A549 (cell line): ENCODE measurements around the gene TBX18. TPM values are rescaled to one million over a fixed set of nuclear protein-coding genes. Genes with fewer than 3 reads are reported as not detected.

Source experiments
- ATAC-seq, 2 experiments: fragments of 200-7000 bp in 1 of 2; fragments of >200 bp in 1 of 2; cut with Nextera tagmentation in 1 of 2; cut with Tn5 transposase in 1 of 2; 3 replicates each; pipeline versions ENCODE4 v1.8.0 to v1.9.1; 2018 to 2020; ENCODE audit warnings: mild to moderate bottlenecking in 1 of 2, moderate library complexity in 1 of 2
- CTCF ChIA-PET: fragments of 300-600 bp; sonication (Branson Sonifier 250); formaldehyde crosslinking; extraction: SDS; loops from one replicate; lab custom pipeline; 2021; ENCODE audit warnings: antibody characterized with exemption, inconsistent platforms; lab: Yijun Ruan, JAX
- POLR2A ChIA-PET: fragments of 350-600 bp; formaldehyde crosslinking; extraction: SDS; loops from one replicate; lab custom pipeline; 2021; ENCODE audit warnings: antibody characterized with exemption, inconsistent platforms; lab: Yijun Ruan, JAX
- DNase-seq, 2 experiments: peaks; one replicate each; pipeline versions ENCODE4 v3.0.0 to v3.0.0-alpha.2; 2011 to 2016; ENCODE audit warnings: low read depth in 1 of 2, low spot score in 1 of 2
- FAIRE-seq: peaks from 2 replicates; lab custom pipeline; 2011; peaks lifted over from hg19 to GRCh38; lab: Jason Lieb, UNC
- H3K27ac ChIP-seq, 2 experiments: fragments of >200 bp; sonication (Bioruptor Twin); formaldehyde crosslinking; 3 replicates each; pipeline ENCODE4 v1.5.1; 2016 to 2017
- H3K4me1 ChIP-seq: fragments of >200 bp; sonication (Bioruptor Twin); formaldehyde crosslinking; 3 replicates; pipeline ENCODE4 v1.6.1; 2016
- H3K4me2 ChIP-seq: fragments of >200 bp; sonication (Bioruptor Twin); formaldehyde crosslinking; 3 replicates; pipeline ENCODE4 v1.6.1; 2016
- H3K4me3 ChIP-seq: fragments of >200 bp; sonication (Bioruptor Twin); formaldehyde crosslinking; 3 replicates; pipeline ENCODE4 v1.5.1; 2016
- H3K9me3 ChIP-seq: fragments of >200 bp; sonication (Bioruptor Twin); formaldehyde crosslinking; 3 replicates; pipeline ENCODE4 v1.6.1; 2016
- BHLHE40 ChIP-seq: IDR thresholded peaks from 2 replicates; pipeline ENCODE4 v1.6.1; 2012; ENCODE audit warnings: low read depth, low read length, inconsistent platforms
- CHD2 ChIP-seq: fragments of 150-350 bp; IDR thresholded peaks from 2 replicates; pipeline ENCODE4 v1.6.1; 2014; ENCODE audit warnings: low read length; ENCODE audit not compliant: partially characterized antibody
- CTCF ChIP-seq: fragments of >200 bp; sonication (Bioruptor Twin); formaldehyde crosslinking; IDR thresholded peaks from 3 replicates; pipeline ENCODE4 v1.5.1; 2016
- EHF ChIP-seq: fragments of 250-450 bp; sonication (Bioruptor Pico); IDR thresholded peaks from 2 replicates; pipeline ENCODE4 v1.5.0; 2020; ENCODE audit warnings: mild to moderate bottlenecking
- EHMT2 ChIP-seq: fragments of 200-600 bp; sonication (generic); IDR thresholded peaks from 2 replicates; pipeline ENCODE4 v1.6.1; 2016; ENCODE audit warnings: antibody characterized with exemption, low read depth, mild to moderate bottlenecking, moderate library complexity
- ELK1 ChIP-seq: fragments of 150-350 bp; IDR thresholded peaks from 2 replicates; pipeline ENCODE4 v1.6.1; 2014; ENCODE audit warnings: low read depth, mild to moderate bottlenecking, low read length
- GATA3 ChIP-seq: IDR thresholded peaks from 2 replicates; pipeline ENCODE4 v1.6.1; 2012; ENCODE audit warnings: borderline replicate concordance
- HDAC2 ChIP-seq: fragments of 200-600 bp; sonication (generic); IDR thresholded peaks from 2 replicates; pipeline ENCODE4 v1.6.1; 2016
- HEYL ChIP-seq: fragments of 250-450 bp; sonication (Bioruptor Pico); IDR thresholded peaks from 2 replicates; pipeline ENCODE4 v1.8.0; 2021; ENCODE audit warnings: mild to moderate bottlenecking, moderate library complexity
- HOXB5 ChIP-seq: fragments of 250-450 bp; sonication (Bioruptor Pico); IDR thresholded peaks from 2 replicates; pipeline ENCODE4 v1.5.0; 2020; ENCODE audit warnings: mild to moderate bottlenecking, moderate library complexity
- KDM5A ChIP-seq: fragments of 200-600 bp; sonication (generic); IDR thresholded peaks from 2 replicates; pipeline ENCODE4 v1.6.1; 2016; ENCODE audit warnings: antibody characterized with exemption, mild to moderate bottlenecking
- MAFK ChIP-seq: fragments of 450-650 bp; IDR thresholded peaks from 2 replicates; pipeline ENCODE4 v1.6.1; 2014; ENCODE audit not compliant: partially characterized antibody
- MAX ChIP-seq: IDR thresholded peaks from 2 replicates; pipeline ENCODE4 v1.6.1; 2012
- MAZ ChIP-seq: fragments of 150-350 bp; IDR thresholded peaks from 2 replicates; pipeline ENCODE4 v1.6.1; 2014; ENCODE audit warnings: antibody characterized with exemption, low read depth, low read length, borderline replicate concordance
- NFE2L2 ChIP-seq: fragments of 150-350 bp; conservative IDR thresholded peaks from 2 replicates; pipeline ENCODE4 v1.6.1; 2014; ENCODE audit warnings: low read length
- PHF8 ChIP-seq: fragments of 200-600 bp; sonication (generic); IDR thresholded peaks from 2 replicates; pipeline ENCODE4 v1.6.1; 2016; ENCODE audit warnings: low read depth, mild to moderate bottlenecking, antibody characterized with exemption, moderate library complexity, borderline replicate concordance
- POLR2AphosphoS2 ChIP-seq: conservative IDR thresholded peaks from 2 replicates; pipeline ENCODE4 v1.6.1; 2012; ENCODE audit warnings: low read length, improper control_type of control experiment, inconsistent platforms
- RAD21 ChIP-seq, 2 experiments: fragments of >200 bp in 1 of 2; sonication (Bioruptor Twin) in 1 of 2; formaldehyde crosslinking in 1 of 2; IDR thresholded peaks in 1 of 2; conservative IDR thresholded peaks in 1 of 2; 2 replicates in 1 of 2; 3 replicates in 1 of 2; pipeline ENCODE4 v1.6.1; 2012 to 2018; ENCODE audit warnings: inconsistent platforms in 1 of 2
- RARB ChIP-seq: fragments of 250-450 bp; sonication (Bioruptor Pico); IDR thresholded peaks from 2 replicates; pipeline ENCODE4 v1.8.0; 2021; ENCODE audit warnings: mild to moderate bottlenecking, moderate library complexity
- RCOR1 ChIP-seq: fragments of 150-350 bp; IDR thresholded peaks from 2 replicates; pipeline ENCODE4 v1.6.1; 2014; ENCODE audit warnings: antibody characterized with exemption, low read length, low read depth
- RNF2 ChIP-seq: fragments of 200-600 bp; sonication (generic); IDR thresholded peaks from 2 replicates; pipeline ENCODE4 v1.6.1; 2016; ENCODE audit warnings: low read depth, mild to moderate bottlenecking, antibody characterized with exemption, moderate library complexity, borderline replicate concordance
- SMC3 ChIP-seq: fragments of >200 bp; sonication (Bioruptor Twin); formaldehyde crosslinking; IDR thresholded peaks from 3 replicates; pipeline ENCODE4 v1.6.1; 2018; ENCODE audit warnings: inconsistent platforms
- ZSCAN20 ChIP-seq: fragments of 250-450 bp; sonication (Bioruptor Pico); IDR thresholded peaks from 2 replicates; pipeline ENCODE4 v1.8.0; 2022; ENCODE audit warnings: mild to moderate bottlenecking, moderate library complexity
- WGBS: methylation state at CpG from one replicate; pipeline ENCODE4 v1.1.6; 2017; ENCODE audit errors: missing lambda C conversion rate; 5-methylcytosine and 5-hydroxymethylcytosine counted together
- polyA plus RNA-seq, 4 experiments: library from polyadenylated mRNA; depleted of rRNA in 3 of 4; stranded (reverse); fragments of >200 nt; fragmentation: RNase III in 1 of 4; extraction: RNeasy Plus Mini Kit Qiagen cat#74134 plus additional on column Dnase treatment in 1 of 4; gene quantifications; 2 replicates in 3 of 4; 3 replicates in 1 of 4; pipeline ENCODE4 v1.2.3, GENCODE V29; 2011 to 2017

TBX18 gene
- polyA plus RNA-seq, 2 of the 4 experiments (the other 2 are of a cell fraction), result 20.8 to 67.4 TPM

- no peak for TF ChIP-seq ZSCAN20
- TF ChIP-seq CTCF, result no peak
Observed at GRCh38 chr6:84687431-84687830, 77.0 kb downstream of the TBX18 start (continued).

GRCh38 chr6:84685983-84686584, 78.3 kb downstream of the TBX18 start:
- ChIA-PET POLR2A (no interaction called here), CTCF (no interaction called here)
- peak; percentile 31; the same call in 1 of the 3 replicates for TF ChIP-seq CTCF
- no peak for TF ChIP-seq POLR2AphosphoS2
- TF ChIP-seq SMC3, result 0 out of 3 replicates have a peak, but pooled peaks have one; percentile 13
- TF ChIP-seq RAD21 (conservative IDR thresholded peaks at IDR 0.05 in 1 of 2, IDR thresholded peaks at IDR 0.05 in 1 of 2), result peak; percentile 28 to 58; a peak in 2 of 5 replicates
- H3K9me3 ChIP-seq, result no peaks in the 10 kb centered on the region
- no peak overlapping the region for H3K27ac ChIP-seq
- FAIRE-seq (no peak), DNase-seq (peak; percentile 2 to 42), ATAC-seq (0 out of 6 replicates have a peak, but pooled peaks of 1 of the 2 experiments have one; percentile 33)
- H3K4me2 ChIP-seq, result no peak overlapping the region
- H3K4me1 ChIP-seq, result no peaks in the 10 kb centered on the region
- 67% methylated on average over 3 of the region's 3 CpGs for WGBS
- no peak overlapping the region for H3K4me3 ChIP-seq

- ATAC-seq (no peak), FAIRE-seq (no peak), DNase-seq (no peak)
- 88% methylated on average over 17 of the region's 17 CpGs for WGBS
- no peaks in the 10 kb centered on the region for H3K9me3 ChIP-seq
- no peaks in the 10 kb centered on the region for H3K4me1 ChIP-seq
- ChIA-PET POLR2A (no interaction called here), CTCF (no interaction called here)
- H3K27ac ChIP-seq, result no peak overlapping the region
- no peak for TF ChIP-seq HOXB5 (CRISPR knock-in tag)
- no peak for TF ChIP-seq MAX
- H3K4me3 ChIP-seq, result no peak overlapping the region
- no peak overlapping the region for H3K4me2 ChIP-seq
Observed at GRCh38 chr6:84681693-84682326, 82.6 kb downstream of the TBX18 start.

GRCh38 chr6:84675651-84676050, 88.7 kb downstream of the TBX18 start:
- POLR2A ChIA-PET, result no interaction called here

More at GRCh38 chr6:84675651-84676050, 88.7 kb downstream of the TBX18 start:
- H3K27ac ChIP-seq, result no peak overlapping the region
- FAIRE-seq, result no peak
- no peak for ATAC-seq
- TF ChIP-seq EHF (CRISPR knock-in tag), result no peak
- no peak for TF ChIP-seq GATA3
- no peak for TF ChIP-seq RARB (CRISPR knock-in tag)
- TF ChIP-seq PHF8, result no peak
- no peak for TF ChIP-seq MAFK
- TF ChIP-seq BHLHE40, result no peak
- no peak for TF ChIP-seq EHMT2
- TF ChIP-seq RAD21 (conservative IDR thresholded peaks at IDR 0.05 in 1 of 2, IDR thresholded peaks at IDR 0.05 in 1 of 2), result no peak
- TF ChIP-seq RNF2, result no peak
- TF ChIP-seq KDM5A, result no peak
- TF ChIP-seq SMC3, result no peak
- no peak for TF ChIP-seq RCOR1
- no peak for TF ChIP-seq MAZ
- TF ChIP-seq HDAC2, result no peak
- TF ChIP-seq HEYL (CRISPR knock-in tag), result no peak
- no peak for TF ChIP-seq ELK1
- no peak for TF ChIP-seq CHD2
- TF ChIP-seq NFE2L2, result no peak
- no peak overlapping the region for H3K4me3 ChIP-seq
- CTCF ChIA-PET, result no interaction called here
- no peaks in the 10 kb centered on the region for H3K9me3 ChIP-seq
- no peaks in the 10 kb centered on the region for H3K4me1 ChIP-seq
- no peak overlapping the region for H3K4me2 ChIP-seq
- DNase-seq, result no peak
